Cortex of kidney (tissue), 1 donor: ENCODE results near the gene CAPN1.
"Not testable (repeated sequence)": the region's sequence is repeated elsewhere in the genome, so short reads cannot be mapped to it uniquely, and the experiment has no call there.

Experiments used
- DNase-seq: peaks from one replicate; lab custom pipeline; 2025; lab: John Stamatoyannopoulos, UW

CAPN1 gene

GRCh38 chr11:65218446-65218845 lies 36.7 kb downstream of the CAPN1 start:
- no peak for DNase-seq

GRCh38 chr11:65219930-65220213 lies 38.1 kb downstream of the CAPN1 start:
- no peak for DNase-seq

GRCh38 chr11:65221026-65221425 lies 39.3 kb downstream of the CAPN1 start:
- no peak for DNase-seq

- DNase-seq, result no peak
These were observed 41.3 kb downstream of the CAPN1 start for GRCh38 chr11:65223011-65223410.

- no peak for DNase-seq
These were observed 43.2 kb downstream of the CAPN1 start for GRCh38 chr11:65224930-65225278.

- DNase-seq, result no peak
These were observed 43.8 kb downstream of the CAPN1 start for GRCh38 chr11:65225279-65226102.

- no peak for DNase-seq
These were observed 44.3 kb downstream of the CAPN1 start for GRCh38 chr11:65226103-65226442.

GRCh38 chr11:65227879-65228278 lies 46.2 kb downstream of the CAPN1 start:
- no peak for DNase-seq

GRCh38 chr11:65236194-65237059 lies 54.7 kb downstream of the CAPN1 start:
- DNase-seq, result no peak

- not testable (repeated sequence) for DNase-seq
These were observed 56.6 kb downstream of the CAPN1 start for GRCh38 chr11:65238302-65238701.

- DNase-seq, result no peak
These were observed 59.4 kb downstream of the CAPN1 start for GRCh38 chr11:65241134-65241533.

- no peak for DNase-seq
These were observed 60.0 kb downstream of the CAPN1 start for GRCh38 chr11:65241692-65242091.

- DNase-seq, result no peak
These were observed 60.7 kb downstream of the CAPN1 start for GRCh38 chr11:65242389-65242788.

GRCh38 chr11:65243797-65244196 lies 62.1 kb downstream of the CAPN1 start:
- no peak for DNase-seq

GRCh38 chr11:65245046-65245445 lies 63.3 kb downstream of the CAPN1 start:
- not testable (repeated sequence) for DNase-seq

- no peak for DNase-seq
These were observed 64.8 kb downstream of the CAPN1 start for GRCh38 chr11:65246506-65246905.

GRCh38 chr11:65248184-65248710 lies 66.5 kb downstream of the CAPN1 start:
- DNase-seq, result not testable (repeated sequence)

GRCh38 chr11:65251476-65251875 lies 69.7 kb downstream of the CAPN1 start:
- no peak for DNase-seq

GRCh38 chr11:65254724-65255123 lies 73.0 kb downstream of the CAPN1 start:
- no peak for DNase-seq

- DNase-seq, result no peak
These were observed 77.3 kb downstream of the CAPN1 start for GRCh38 chr11:65258988-65259387.

GRCh38 chr11:65260302-65260701 lies 78.6 kb downstream of the CAPN1 start:
- no peak for DNase-seq

GRCh38 chr11:65260756-65261590 lies 79.2 kb downstream of the CAPN1 start:
- DNase-seq, result no peak
